Measurements from ENCODE around the gene ZNG1F.
"Not testable (repeated sequence)": the region's sequence is repeated elsewhere in the genome, so short reads cannot be mapped to it uniquely, and the experiment has no call there.

DNA sequence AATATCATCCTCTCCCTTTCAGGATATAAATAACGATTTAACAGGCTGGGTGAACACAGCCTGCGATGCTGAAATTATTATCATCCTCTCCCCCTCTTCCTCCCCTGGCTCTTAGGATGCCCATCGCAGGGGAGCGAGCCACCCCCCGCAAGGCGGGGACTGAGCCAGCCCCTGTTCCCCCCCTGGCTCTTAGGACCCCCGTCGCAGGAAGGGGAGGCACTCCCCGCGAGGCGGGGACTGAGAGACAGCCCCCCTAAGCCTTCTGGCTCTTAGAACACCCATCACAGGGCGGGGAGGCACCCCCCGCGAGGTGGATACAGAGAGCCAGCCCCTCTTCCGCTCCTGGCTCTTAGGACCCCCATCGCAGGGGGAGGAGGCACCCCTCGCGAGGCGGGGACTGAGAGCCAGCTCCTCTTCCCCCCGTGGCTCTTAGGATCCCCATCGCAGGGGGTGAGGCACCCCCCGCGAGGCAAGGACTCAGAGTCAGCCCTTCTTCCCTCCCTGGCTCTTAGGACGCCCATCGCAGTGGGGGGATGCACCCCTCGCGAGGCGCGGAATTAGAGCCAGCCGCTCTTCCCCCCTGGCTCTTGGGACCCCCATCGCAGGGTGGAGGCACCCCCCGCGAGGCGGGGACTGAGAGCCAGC is 82.5 kb downstream of the ZNG1F start:
- TF ChIP-seq POLR2A, CTCF (IDR thresholded peaks at IDR 0.05): not testable (repeated sequence)

All from esophagus squamous epithelium (tissue), 4 donors.